ENCODE data around the gene PPP1R12B.
"Not testable (repeated sequence)": the region's sequence is repeated elsewhere in the genome, so short reads cannot be mapped to it uniquely, and the experiment has no call there.

DNA sequence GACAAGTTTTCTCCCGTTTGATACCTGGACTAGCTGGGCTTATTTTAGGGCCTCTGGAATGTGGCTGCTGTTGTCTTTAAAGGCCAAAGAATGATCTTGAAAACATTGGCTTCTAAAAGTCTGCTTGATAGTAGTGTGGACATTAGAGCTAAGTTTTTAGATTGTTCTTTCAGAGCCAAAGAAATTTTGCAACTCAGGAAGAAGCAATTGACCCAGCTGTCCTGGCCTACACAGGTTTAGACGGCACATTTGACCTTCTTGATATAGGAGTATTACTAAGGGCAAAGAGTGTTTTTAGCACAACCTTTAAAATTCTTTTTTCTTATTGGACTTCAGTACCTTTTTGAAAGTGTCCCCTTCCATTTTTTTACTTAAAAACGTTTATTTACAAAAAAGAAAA lies 63.9 kb downstream of the PPP1R12B start:
- TF ChIP-seq POLR2AphosphoS5 (IDR thresholded peaks at IDR 0.05; ENCODE audit: low read depth, low read length); POLR2A (IDR thresholded peaks at IDR 0.05; ENCODE audit: low read depth, low read length); TAF1 (IDR thresholded peaks at IDR 0.05; ENCODE audit: borderline replicate concordance, low read depth, low read length): not testable (repeated sequence)

Measured in GM12892 (cell line).